Adipocyte (in vitro differentiated cells): Measurements from ENCODE around the gene CFAP20.
"Not testable (repeated sequence)": the region's sequence is repeated elsewhere in the genome, so short reads cannot be mapped to it uniquely, and the experiment has no call there.

ENCODE experiments used
- DNase-seq: peaks from one replicate; pipeline ENCODE4 v3.0.0-alpha.2; 2015; ENCODE audit warnings: low read depth
- H3K27me3 ChIP-seq: replicated peaks from 2 replicates; pipeline ENCODE4 v1.7.0; 2013; ENCODE audit warnings: mild to moderate bottlenecking, low read length, moderate library complexity; ENCODE audit not compliant: control insufficient read depth, insufficient read depth
- H3K36me3 ChIP-seq: 2 replicates; pipeline ENCODE4 v1.7.0; 2013; ENCODE audit warnings: low read length, mild to moderate bottlenecking, moderate library complexity; ENCODE audit not compliant: control insufficient read depth, insufficient read depth, severe bottlenecking
- H3K4me1 ChIP-seq: 2 replicates; pipeline ENCODE4 v1.7.0; 2013; ENCODE audit warnings: mild to moderate bottlenecking, low read length, moderate library complexity; ENCODE audit not compliant: control insufficient read depth, insufficient read depth
- H3K4me3 ChIP-seq: 2 replicates; pipeline ENCODE4 v1.7.0; 2013; ENCODE audit warnings: mild to moderate bottlenecking, low read length, moderate library complexity
- H3K9ac ChIP-seq: 2 replicates; pipeline ENCODE4 v1.7.0; 2013; ENCODE audit warnings: mild to moderate bottlenecking, low read length, moderate library complexity
- H3K9me3 ChIP-seq: 2 replicates; pipeline ENCODE4 v1.7.0; 2013; ENCODE audit warnings: mild to moderate bottlenecking, low read length, moderate library complexity; ENCODE audit not compliant: control insufficient read depth

The CFAP20 gene

DNA sequence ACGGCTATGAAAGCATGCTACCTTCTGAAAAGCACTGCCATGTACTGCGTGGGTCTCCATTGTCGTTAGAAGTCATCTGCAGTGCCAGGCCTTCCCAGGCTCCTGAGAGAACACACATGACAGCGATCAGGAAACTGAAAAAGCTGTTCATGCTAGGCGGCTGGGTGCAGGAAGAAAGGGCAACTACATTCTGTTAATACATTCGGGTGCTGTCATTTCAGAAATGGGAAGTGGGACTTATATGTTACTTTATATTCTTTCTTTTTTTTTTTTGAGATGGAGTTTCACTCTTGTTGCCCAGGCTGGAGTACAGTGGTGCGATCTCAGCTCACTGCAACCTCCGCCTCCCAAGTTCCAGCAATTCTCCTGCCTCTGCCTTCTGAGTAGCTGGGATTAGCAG, 19.9 kb downstream of the CFAP20 start:
- no peaks in the 10 kb centered on the region for H3K4me1 ChIP-seq
- peaks cover 17% of the 10 kb centered on the region for H3K36me3 ChIP-seq
- no peak overlapping the region for H3K4me3 ChIP-seq
- no peak for DNase-seq
- no peaks in the 10 kb centered on the region for H3K9me3 ChIP-seq
- H3K9ac ChIP-seq, result no peak overlapping the region
- H3K27me3 ChIP-seq, result no peaks in the 10 kb centered on the region

DNA sequence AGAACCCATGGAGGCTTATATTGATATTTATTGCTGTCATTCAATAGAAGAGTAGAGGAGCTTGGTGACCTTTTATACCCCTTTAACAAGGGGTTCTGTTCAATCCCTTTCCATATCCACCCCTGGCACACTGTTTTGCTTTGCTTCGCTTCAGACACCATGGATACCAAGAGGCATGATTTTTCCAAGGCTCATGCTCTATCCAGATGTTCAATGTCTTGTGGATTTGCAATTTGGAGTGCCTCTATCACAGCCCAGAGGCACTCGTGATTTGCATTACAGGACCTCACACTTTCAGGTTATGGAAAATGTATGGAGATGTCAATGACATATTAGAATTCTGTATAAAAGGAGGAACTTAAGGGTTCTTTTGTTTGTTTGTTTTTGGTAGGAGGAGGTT, 21.5 kb downstream of the CFAP20 start:
- Histone ChIP-seq H3K9ac (no peak overlapping the region), H3K4me3 (no peak overlapping the region), H3K36me3 (peaks cover 2% of the 10 kb centered on the region)

GRCh38 chr16:58107228-58107627, 22.0 kb downstream of the CFAP20 start:
- no peaks in the 10 kb centered on the region for H3K36me3 ChIP-seq
- H3K27me3 ChIP-seq, result no peaks in the 10 kb centered on the region
- no peak overlapping the region for H3K9ac ChIP-seq
- no peak for DNase-seq
- no peak overlapping the region for H3K4me3 ChIP-seq
- no peaks in the 10 kb centered on the region for H3K9me3 ChIP-seq
- no peaks in the 10 kb centered on the region for H3K4me1 ChIP-seq

More for the DNA sequence above, 21.5 kb downstream of the CFAP20 start:
- no peaks in the 10 kb centered on the region for H3K4me1 ChIP-seq
- H3K27me3 ChIP-seq, result no peaks in the 10 kb centered on the region
- DNase-seq, result no peak
- H3K9me3 ChIP-seq, result no peaks in the 10 kb centered on the region

- Histone ChIP-seq H3K36me3 (no peaks in the 10 kb centered on the region), H3K27me3 (no peaks in the 10 kb centered on the region), H3K4me3 (no peak overlapping the region), H3K9me3 (no peaks in the 10 kb centered on the region), H3K4me1 (no peaks in the 10 kb centered on the region), H3K9ac (no peak overlapping the region)
- no peak for DNase-seq
Measured at GRCh38 chr16:58105631-58106030, 23.6 kb downstream of the CFAP20 start.

GRCh38 chr16:58102665-58103392, 26.4 kb downstream of the CFAP20 start:
- H3K36me3 ChIP-seq, result no peaks in the 10 kb centered on the region

GRCh38 chr16:58099956-58100300, 29.3 kb downstream of the CFAP20 start:
- H3K9me3 ChIP-seq, result no peaks in the 10 kb centered on the region
- H3K4me3 ChIP-seq, result no peak overlapping the region
- H3K36me3 ChIP-seq, result no peaks in the 10 kb centered on the region
- H3K9ac ChIP-seq, result no peak overlapping the region
- H3K4me1 ChIP-seq, result no peaks in the 10 kb centered on the region
- peaks cover 15% of the 10 kb centered on the region for H3K27me3 ChIP-seq
- DNase-seq, result no peak

More at GRCh38 chr16:58102665-58103392, 26.4 kb downstream of the CFAP20 start:
- no peak overlapping the region for H3K4me3 ChIP-seq
- no peak overlapping the region for H3K9ac ChIP-seq
- H3K9me3 ChIP-seq, result no peaks in the 10 kb centered on the region
- no peaks in the 10 kb centered on the region for H3K27me3 ChIP-seq
- H3K4me1 ChIP-seq, result no peaks in the 10 kb centered on the region
- no peak for DNase-seq

- Histone ChIP-seq H3K27me3 (peaks cover 17% of the 10 kb centered on the region), H3K4me3 (no peak overlapping the region), H3K4me1 (no peaks in the 10 kb centered on the region), H3K36me3 (no peaks in the 10 kb centered on the region), H3K9ac (no peak overlapping the region), H3K9me3 (no peaks in the 10 kb centered on the region)
- DNase-seq, result no peak
Measured at GRCh38 chr16:58099097-58099955, 29.9 kb downstream of the CFAP20 start.

DNA sequence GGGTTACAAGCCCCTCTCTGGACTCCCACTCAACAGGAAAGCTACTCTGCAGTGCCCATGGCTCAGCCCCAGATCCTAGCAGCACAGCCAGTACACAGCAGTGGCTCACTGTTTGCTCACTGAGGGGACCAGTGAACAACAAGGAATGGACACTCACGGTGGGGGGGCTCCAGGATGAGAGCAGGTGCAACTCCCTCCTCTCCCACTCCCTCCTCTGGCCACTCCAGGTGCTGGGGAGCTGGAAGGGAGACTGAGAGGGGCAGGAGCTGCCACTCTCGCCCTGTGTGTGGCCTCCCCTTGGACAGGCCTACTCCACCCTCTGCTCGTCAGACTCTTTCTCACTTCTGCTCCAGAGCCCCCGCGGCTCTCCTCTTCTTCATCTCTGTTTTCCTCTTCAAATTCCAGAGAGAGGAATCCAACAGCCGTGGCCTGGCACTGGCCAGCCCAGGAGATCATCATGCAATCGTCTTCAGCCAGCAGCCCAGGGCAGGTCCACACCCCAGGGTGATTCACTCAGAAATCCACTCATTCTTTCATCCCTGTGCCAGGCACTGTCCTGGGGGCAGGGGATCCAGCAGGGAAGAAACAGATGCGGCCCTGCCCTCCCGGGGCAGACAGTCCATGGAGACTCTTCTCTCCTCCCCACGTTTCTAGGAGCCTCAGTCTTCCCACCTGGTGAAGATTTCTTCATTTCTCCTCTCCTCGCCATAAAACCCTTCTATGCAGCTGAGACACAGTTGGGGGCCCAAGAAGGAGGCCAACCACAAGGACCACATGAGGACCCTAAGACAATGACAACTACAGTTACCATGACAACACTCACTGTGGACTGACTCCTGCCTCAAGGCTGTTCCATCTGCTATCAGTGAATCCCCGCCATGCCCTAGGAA, 30.7 kb downstream of the CFAP20 start:
- H3K9me3 ChIP-seq, result no peaks in the 10 kb centered on the region
- H3K36me3 ChIP-seq, result no peaks in the 10 kb centered on the region
- H3K4me3 ChIP-seq, result no peak overlapping the region
- H3K4me1 ChIP-seq, result no peaks in the 10 kb centered on the region
- peak; percentile 53 for DNase-seq
- no peak overlapping the region for H3K9ac ChIP-seq
- H3K27me3 ChIP-seq, result peaks cover 23% of the 10 kb centered on the region

DNA sequence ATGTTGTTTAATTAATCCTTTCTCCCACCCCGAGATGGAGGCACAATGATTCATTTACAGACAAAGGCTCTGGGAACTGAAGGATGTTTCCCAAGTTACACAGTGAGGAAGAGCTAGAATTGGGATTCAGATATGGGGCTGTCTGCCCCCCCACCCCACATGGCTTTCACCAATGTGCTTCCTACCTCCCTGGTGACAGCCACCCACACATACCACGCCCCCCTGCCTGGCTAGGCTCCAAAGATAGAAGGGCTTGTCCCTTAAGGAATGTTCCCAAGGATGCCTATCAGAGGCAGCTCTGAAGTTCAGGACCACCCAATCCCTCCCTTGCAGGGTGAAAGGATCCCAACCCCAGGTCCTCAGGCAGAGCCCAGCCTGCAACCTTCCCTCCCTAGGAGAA, 32.9 kb downstream of the CFAP20 start:
- no peak overlapping the region for H3K4me3 ChIP-seq
- H3K27me3 ChIP-seq, result peaks cover 30% of the 10 kb centered on the region
- no peaks in the 10 kb centered on the region for H3K9me3 ChIP-seq
- DNase-seq, result no peak
- H3K36me3 ChIP-seq, result no peaks in the 10 kb centered on the region
- H3K4me1 ChIP-seq, result no peaks in the 10 kb centered on the region
- no peak overlapping the region for H3K9ac ChIP-seq

DNA sequence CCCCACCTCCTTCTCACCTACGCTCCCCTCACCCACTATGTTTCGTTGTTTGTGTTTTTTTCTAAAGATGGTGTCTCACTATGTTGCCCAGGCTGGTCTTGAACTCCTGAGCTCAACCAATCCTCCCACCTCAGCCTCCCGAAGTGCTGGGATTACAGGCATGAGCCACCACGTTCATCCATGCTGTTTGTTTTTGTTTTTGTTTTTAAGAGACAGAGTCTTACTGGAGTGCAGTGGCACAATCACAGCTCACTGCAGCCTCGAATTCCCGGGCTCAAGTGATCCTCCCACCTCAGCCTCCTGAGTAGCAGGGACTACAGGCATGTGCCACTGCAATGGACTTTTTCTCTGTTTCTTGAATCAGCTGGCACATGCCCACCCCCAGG, 33.6 kb downstream of the CFAP20 start:
- not testable (repeated sequence) for H3K4me3 ChIP-seq, H3K9me3 ChIP-seq, H3K9ac ChIP-seq, H3K4me1 ChIP-seq, H3K36me3 ChIP-seq, DNase-seq
- H3K27me3 ChIP-seq, result peaks cover 30% of the 10 kb centered on the region
